ENCODE data around the gene TSSC4.

GRCh38 chr11:2452321-2453012 lies 51.9 kb downstream of the TSSC4 start:
- TF ChIP-seq CTCF (IDR thresholded peaks at IDR 0.05) (no peak), POLR2A (IDR thresholded peaks at IDR 0.05) (no peak)
